SK-N-MC (cell line): ENCODE data around the gene FBXO34.

Source experiments
- EZH2 ChIP-seq: fragments of 200-600 bp; sonication (generic); IDR thresholded peaks from one replicate; pipeline ENCODE4 v1.6.1; 2017; ENCODE audit warnings: antibody characterized with exemption
- POLR2AphosphoS5 ChIP-seq: IDR thresholded peaks from 2 replicates; pipeline ENCODE4 v1.6.1; 2012; ENCODE audit warnings: mild to moderate bottlenecking, low read depth, low read length, borderline replicate concordance

DNA sequence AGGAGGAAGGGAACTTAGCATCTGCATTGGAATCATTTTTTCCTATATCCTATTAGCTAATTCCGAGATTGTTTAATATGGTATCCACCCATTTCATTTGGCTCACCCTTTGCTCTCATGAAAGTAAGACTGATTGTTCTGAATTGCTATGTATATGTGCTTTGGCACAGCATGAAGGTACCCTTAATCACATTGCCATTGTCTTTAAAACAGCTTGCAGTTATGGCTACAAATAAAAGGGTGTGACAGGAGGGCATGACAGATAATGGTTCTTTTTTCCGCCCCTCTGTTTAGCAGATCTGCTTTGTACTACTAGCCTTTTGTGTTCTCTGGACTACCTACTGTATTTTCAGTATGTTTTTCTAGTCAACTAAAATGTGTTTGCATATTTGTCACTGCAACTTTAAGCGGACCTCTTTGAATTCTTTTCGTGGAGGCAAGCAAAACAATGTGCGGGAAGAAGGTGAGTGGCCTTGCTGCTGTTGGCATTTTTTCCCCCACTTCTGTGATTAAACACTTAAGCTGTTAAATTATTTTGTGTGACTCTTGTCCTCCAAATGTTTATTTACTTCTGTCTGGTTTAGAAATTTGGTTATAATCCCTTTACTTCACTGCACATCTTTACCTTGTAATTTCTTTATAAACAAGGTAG, 35.8 kb downstream of the FBXO34 start:
- TF ChIP-seq EZH2 = no peak
- TF ChIP-seq POLR2AphosphoS5 = no peak
